ENCODE results near the gene DOCK8.

- TF ChIP-seq EZH2 (IDR thresholded peaks at IDR 0.05; ENCODE audit: insufficient read depth, poor library complexity, severe bottlenecking) = no peak
- no peak for TF ChIP-seq EZH2phosphoT487 (IDR thresholded peaks at IDR 0.05; ENCODE audit: insufficient read depth, low read depth)
These were observed 104.0 kb downstream of the DOCK8 start for GRCh38 chr9:318646-319045.

All from GM23248 (cell line).